Fibroblast of villous mesenchyme (primary cell): ENCODE measurements around the gene DOCK2. TPM values are rescaled to one million over a fixed set of nuclear protein-coding genes. Genes with fewer than 3 reads are reported as not detected.
A peak's percentile ranks its signal among the peaks of the same experiment; 100 is the strongest.
"Not testable (repeated sequence)": the region's sequence is repeated elsewhere in the genome, so short reads cannot be mapped to it uniquely, and the experiment has no call there.

Experiments used
- DNase-seq: peaks from one replicate; pipeline ENCODE4 v3.0.0-alpha.2; 2010; ENCODE audit warnings: low read depth
- H3K4me3 ChIP-seq: 2 replicates; pipeline ENCODE4 v1.5.1; 2011; ENCODE audit warnings: low read depth, mild to moderate bottlenecking, low read length
- total RNA-seq: library from RNA; depleted of rRNA; stranded (reverse); fragments of >200 nt; gene quantifications from 2 replicates; pipeline ENCODE4 v1.2.3, GENCODE V29; 2012
- TF ChIP-seq, protein P1 (sequence below): IDR thresholded peaks from 2 replicates; pipeline ENCODE4 v1.5.1; 2012; ENCODE audit warnings: low read depth, mild to moderate bottlenecking, low read length; ENCODE audit not compliant: insufficient read depth

Gene DOCK2
- total RNA-seq, 1 donor, result 7.3 TPM

DNA sequence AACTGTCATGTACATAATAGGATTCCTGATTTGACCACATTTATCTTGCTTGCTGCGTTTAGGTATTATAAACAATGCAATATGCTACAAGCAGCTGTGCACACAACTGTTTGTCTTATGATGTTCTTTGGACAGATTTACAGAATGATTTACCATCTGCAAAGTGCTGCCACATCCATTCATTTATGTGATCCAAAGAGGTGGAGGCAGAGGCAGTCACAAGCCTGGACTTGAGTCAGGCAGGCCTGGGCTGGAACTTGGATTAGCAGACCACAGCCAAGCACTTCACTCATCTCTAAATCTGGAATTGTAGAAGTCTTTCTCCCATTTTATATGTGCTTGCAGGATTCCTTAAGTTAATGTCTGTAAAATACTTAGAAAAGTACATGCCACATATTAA lies 194.3 kb downstream of the DOCK2 start:
- TF ChIP-seq, protein P1, sequence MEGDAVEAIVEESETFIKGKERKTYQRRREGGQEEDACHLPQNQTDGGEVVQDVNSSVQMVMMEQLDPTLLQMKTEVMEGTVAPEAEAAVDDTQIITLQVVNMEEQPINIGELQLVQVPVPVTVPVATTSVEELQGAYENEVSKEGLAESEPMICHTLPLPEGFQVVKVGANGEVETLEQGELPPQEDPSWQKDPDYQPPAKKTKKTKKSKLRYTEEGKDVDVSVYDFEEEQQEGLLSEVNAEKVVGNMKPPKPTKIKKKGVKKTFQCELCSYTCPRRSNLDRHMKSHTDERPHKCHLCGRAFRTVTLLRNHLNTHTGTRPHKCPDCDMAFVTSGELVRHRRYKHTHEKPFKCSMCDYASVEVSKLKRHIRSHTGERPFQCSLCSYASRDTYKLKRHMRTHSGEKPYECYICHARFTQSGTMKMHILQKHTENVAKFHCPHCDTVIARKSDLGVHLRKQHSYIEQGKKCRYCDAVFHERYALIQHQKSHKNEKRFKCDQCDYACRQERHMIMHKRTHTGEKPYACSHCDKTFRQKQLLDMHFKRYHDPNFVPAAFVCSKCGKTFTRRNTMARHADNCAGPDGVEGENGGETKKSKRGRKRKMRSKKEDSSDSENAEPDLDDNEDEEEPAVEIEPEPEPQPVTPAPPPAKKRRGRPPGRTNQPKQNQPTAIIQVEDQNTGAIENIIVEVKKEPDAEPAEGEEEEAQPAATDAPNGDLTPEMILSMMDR, result no peak
- peak; percentile 67 for DNase-seq

GRCh38 chr5:169832304-169832703 lies 195.2 kb downstream of the DOCK2 start:
- TF ChIP-seq, protein P1, result no peak
- no peak overlapping the region for H3K4me3 ChIP-seq
- DNase-seq, result no peak

More for the DNA sequence above, 194.3 kb downstream of the DOCK2 start:
- H3K4me3 ChIP-seq, result no peak overlapping the region

GRCh38 chr5:169832845-169833244 lies 195.8 kb downstream of the DOCK2 start:
- no peak for DNase-seq
- no peak overlapping the region for H3K4me3 ChIP-seq
- TF ChIP-seq, protein P1, result no peak

GRCh38 chr5:169833681-169834292 lies 196.7 kb downstream of the DOCK2 start:
- H3K4me3 ChIP-seq, result not testable (repeated sequence)
- DNase-seq, result peak; percentile 48

DNA sequence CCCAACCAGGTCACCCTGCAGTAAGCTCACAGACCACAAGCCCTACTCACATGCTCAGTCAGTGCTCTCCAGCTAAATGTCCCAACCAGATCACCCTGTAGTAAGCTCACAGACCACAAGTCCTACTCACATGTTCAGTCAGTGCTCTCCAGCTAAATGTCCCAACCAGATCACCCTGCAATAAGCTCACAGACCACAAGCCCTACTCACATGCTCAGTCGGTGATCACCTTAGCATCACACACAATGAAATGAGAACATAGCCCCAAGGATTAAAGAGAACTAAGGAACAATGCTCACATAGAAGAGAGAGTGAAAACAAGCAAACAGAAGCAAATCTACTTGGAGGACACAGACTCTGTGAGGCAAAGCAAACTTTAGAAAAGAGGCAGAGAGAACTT lies 197.5 kb downstream of the DOCK2 start:
- not testable (repeated sequence) for H3K4me3 ChIP-seq
- peak; percentile 25 for DNase-seq

DNA sequence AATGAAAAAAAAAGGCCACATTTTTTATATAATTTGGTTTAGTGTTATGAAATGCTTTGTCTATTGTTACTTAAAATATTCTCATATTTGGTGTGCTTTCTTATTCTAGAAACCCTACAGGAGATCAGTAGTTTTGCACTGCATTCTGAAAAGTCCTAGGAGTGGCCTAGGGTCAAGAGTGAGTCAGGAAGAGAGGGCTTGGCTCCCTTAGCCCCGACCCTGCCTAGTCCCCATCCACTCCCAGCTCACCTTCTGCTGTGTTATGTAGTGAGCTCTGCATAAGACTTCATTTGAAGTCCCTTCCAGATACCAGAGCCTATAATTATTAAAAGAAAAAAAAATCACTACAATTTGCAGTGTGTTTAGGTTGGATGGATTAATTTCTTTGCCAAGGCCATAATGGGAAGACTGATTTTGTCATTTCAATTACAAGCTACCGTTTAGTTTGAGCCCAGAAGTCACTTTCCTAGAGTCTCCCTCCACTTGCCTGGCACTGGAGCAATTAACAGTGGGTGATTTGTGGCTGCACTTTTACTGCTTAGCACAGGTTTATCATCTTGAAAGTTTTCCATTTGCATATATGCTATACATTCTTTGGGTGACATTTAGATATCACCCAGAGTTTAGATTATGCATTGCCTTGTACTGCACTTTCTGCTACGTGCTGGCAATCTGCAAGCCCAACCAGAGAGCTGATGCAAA lies 199.9 kb downstream of the DOCK2 start:
- TF ChIP-seq, protein P1, result no peak
- no peak overlapping the region for H3K4me3 ChIP-seq
- DNase-seq, result no peak

- no peak overlapping the region for H3K4me3 ChIP-seq
- no peak for DNase-seq
- TF ChIP-seq, protein P1, result no peak
Observed at GRCh38 chr5:169837686-169838085, 200.6 kb downstream of the DOCK2 start.

DNA sequence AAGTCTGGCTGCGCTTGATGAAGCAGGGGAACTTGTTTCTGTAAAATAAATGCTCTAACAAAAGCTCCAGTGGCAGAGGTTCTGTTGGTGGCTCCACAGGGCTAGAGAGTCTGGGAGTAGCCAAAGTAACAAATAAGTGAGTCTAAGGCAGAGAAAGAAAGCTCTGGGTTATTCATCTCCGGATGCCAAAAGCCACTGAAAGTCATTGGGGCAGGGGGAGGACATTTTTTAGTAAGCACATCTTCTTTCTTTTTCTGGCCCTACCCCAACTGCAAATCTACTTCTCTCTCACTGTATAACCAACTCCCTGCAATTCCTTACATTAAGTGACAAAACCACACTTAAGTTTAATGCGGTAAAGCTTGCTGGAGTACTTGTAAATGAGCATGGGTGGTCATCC lies 201.6 kb downstream of the DOCK2 start:
- TF ChIP-seq, protein P1, result no peak

More for the DNA sequence above, 201.6 kb downstream of the DOCK2 start:
- no peak for DNase-seq
- no peak overlapping the region for H3K4me3 ChIP-seq
